ACC112 (cell line): ENCODE results near the gene MRPS16.

Experiments
- H2AFZ ChIP-seq: fragments of 200-600 bp; sonication (generic); one replicate; pipeline ENCODE4 v1.6.0; 2017; ENCODE audit warnings: antibody characterized with exemption, low read length; ENCODE audit not compliant: unreplicated experiment
- H3K27ac ChIP-seq: fragments of 200-600 bp; sonication (generic); 2 replicates; pipeline ENCODE4 v1.5.1; 2014; ENCODE audit warnings: low read depth, mild to moderate bottlenecking, antibody characterized with exemption, low read length, moderate library complexity
- H3K27me3 ChIP-seq: fragments of 200-600 bp; sonication (generic); 2 replicates; pipeline ENCODE4 v1.6.1; 2014; ENCODE audit warnings: mild to moderate bottlenecking, antibody characterized with exemption, low read length, moderate library complexity, mixed read lengths; ENCODE audit not compliant: insufficient read depth
- H3K36me3 ChIP-seq: fragments of 200-600 bp; sonication (generic); 2 replicates; pipeline ENCODE4 v1.6.1; 2016; ENCODE audit warnings: mild to moderate bottlenecking, antibody characterized with exemption, low read length, moderate library complexity, mixed read lengths; ENCODE audit not compliant: insufficient read depth
- H3K4me1 ChIP-seq: fragments of 200-600 bp; sonication (generic); one replicate; pipeline ENCODE4 v1.6.1; 2016; ENCODE audit warnings: low read length, mixed read lengths; ENCODE audit not compliant: insufficient read depth, unreplicated experiment, control insufficient read depth
- H3K4me3 ChIP-seq: fragments of 200-600 bp; sonication (generic); 2 replicates; pipeline ENCODE4 v1.5.1; 2014; ENCODE audit warnings: mild to moderate bottlenecking, low read depth, low read length
- H3K79me2 ChIP-seq: fragments of 200-600 bp; sonication (generic); one replicate; pipeline ENCODE4 v1.6.0; 2016; ENCODE audit warnings: low read length; ENCODE audit not compliant: control insufficient read depth, unreplicated experiment, insufficient read depth

Gene MRPS16

DNA sequence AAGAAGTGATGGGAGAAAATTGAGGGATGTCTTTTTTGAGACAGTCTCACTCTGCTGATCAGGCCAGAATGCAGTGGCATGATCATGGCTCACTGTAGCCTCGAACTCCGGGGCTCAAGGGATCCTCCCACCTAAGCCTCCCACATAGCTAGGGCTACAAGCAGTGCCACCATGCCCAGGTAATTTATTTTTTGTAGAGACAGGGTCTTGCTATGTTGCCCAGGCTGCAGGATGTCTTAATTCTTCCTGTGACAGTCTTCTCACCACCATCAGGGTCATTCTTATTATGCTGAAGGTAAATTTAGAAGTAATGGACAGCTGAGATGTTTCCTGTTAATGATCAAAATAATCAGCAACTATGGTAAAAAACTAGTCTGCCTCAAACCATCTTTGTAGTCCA is 12.5 kb downstream of the MRPS16 start:
- H3K4me3 ChIP-seq = no peak overlapping the region
- H3K79me2 ChIP-seq = peaks cover 22% of the 10 kb centered on the region
- H2AFZ ChIP-seq = no peak overlapping the region
- H3K27me3 ChIP-seq = no peaks in the 10 kb centered on the region
- peaks cover 12% of the 10 kb centered on the region for H3K4me1 ChIP-seq
- H3K36me3 ChIP-seq = peaks cover 29% of the 10 kb centered on the region
- no peak overlapping the region for H3K27ac ChIP-seq

- Histone ChIP-seq H3K36me3 (peaks cover 27% of the 10 kb centered on the region), H3K27me3 (no peaks in the 10 kb centered on the region), H3K4me1 (peaks cover 4% of the 10 kb centered on the region), H3K4me3 (no peak overlapping the region), H3K27ac (no peak overlapping the region), H2AFZ (no peak overlapping the region), H3K79me2 (peaks cover 13% of the 10 kb centered on the region)
These were observed 13.4 kb downstream of the MRPS16 start for GRCh38 chr10:73238990-73239566.

DNA sequence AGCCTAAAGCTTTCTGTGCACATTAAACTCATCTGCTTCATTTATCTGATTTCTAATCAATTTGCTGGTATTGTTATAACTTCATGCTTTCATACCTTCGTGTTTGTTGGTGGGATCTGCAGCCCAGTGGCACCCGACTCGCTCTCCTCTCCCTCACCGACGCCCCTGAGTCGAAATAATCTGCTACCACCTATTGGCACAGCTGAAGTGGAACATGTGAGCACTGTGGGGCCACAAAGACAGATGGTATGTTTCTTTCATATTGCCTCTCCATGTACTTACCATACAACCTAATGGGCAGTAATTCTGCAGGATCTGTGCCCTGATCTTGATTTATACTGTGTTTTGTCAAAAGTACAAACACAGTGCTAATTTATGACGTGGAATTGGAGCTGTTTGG is 17.7 kb downstream of the MRPS16 start:
- H3K36me3 ChIP-seq = peaks cover 13% of the 10 kb centered on the region; the same call in 1 of the 2 replicates
- H3K4me3 ChIP-seq = no peak overlapping the region
- H3K79me2 ChIP-seq = no peaks in the 10 kb centered on the region
- no peaks in the 10 kb centered on the region for H3K4me1 ChIP-seq
- no peak overlapping the region for H2AFZ ChIP-seq
- no peaks in the 10 kb centered on the region for H3K27me3 ChIP-seq
- H3K27ac ChIP-seq = no peak overlapping the region

GRCh38 chr10:73233883-73234282 is 18.6 kb downstream of the MRPS16 start:
- Histone ChIP-seq H3K79me2 (no peaks in the 10 kb centered on the region), H3K27me3 (no peaks in the 10 kb centered on the region), H3K36me3 (0 out of 2 replicates have a peak, but pooled peaks cover 10% of the 10 kb centered on the region), H2AFZ (no peak overlapping the region), H3K27ac (no peak overlapping the region), H3K4me1 (no peaks in the 10 kb centered on the region), H3K4me3 (no peak overlapping the region)

DNA sequence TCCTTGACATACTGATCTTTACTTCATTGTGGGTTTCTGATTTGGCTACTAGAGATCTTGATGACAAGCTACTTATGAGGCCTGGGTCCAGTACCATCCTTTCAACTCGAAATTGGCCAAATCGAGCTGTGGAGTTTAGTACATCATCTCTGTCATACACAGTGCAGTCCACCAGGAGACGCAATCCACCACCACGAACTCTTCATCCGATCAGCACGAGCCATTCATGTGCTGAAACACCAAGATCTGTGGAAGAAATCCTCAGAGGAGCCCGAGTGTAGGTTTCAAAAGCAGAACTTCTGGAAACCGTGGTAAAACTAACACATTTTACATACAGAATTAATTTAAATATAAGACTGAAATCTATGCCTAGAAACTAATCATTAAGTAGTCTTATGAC is 19.6 kb downstream of the MRPS16 start:
- no peak overlapping the region for H2AFZ ChIP-seq
- H3K27ac ChIP-seq = no peak overlapping the region
- no peaks in the 10 kb centered on the region for H3K27me3 ChIP-seq
- no peaks in the 10 kb centered on the region for H3K4me1 ChIP-seq
- no peak overlapping the region for H3K4me3 ChIP-seq
- H3K36me3 ChIP-seq = 0 out of 2 replicates have a peak, but pooled peaks cover 8% of the 10 kb centered on the region
- no peaks in the 10 kb centered on the region for H3K79me2 ChIP-seq

GRCh38 chr10:73229567-73229966 is 22.9 kb downstream of the MRPS16 start:
- Histone ChIP-seq H3K4me3 (no peak overlapping the region), H3K27me3 (no peaks in the 10 kb centered on the region), H3K79me2 (no peaks in the 10 kb centered on the region), H3K27ac (no peak overlapping the region), H2AFZ (no peak overlapping the region), H3K4me1 (no peaks in the 10 kb centered on the region), H3K36me3 (peaks cover 11% of the 10 kb centered on the region; the same call in 1 of the 2 replicates)

GRCh38 chr10:73228247-73228646 is 24.2 kb downstream of the MRPS16 start:
- H2AFZ ChIP-seq = no peak overlapping the region
- peaks cover 11% of the 10 kb centered on the region; the same call in 1 of the 2 replicates for H3K36me3 ChIP-seq
- H3K27me3 ChIP-seq = no peaks in the 10 kb centered on the region
- H3K79me2 ChIP-seq = no peaks in the 10 kb centered on the region
- no peak overlapping the region for H3K27ac ChIP-seq
- H3K4me1 ChIP-seq = no peaks in the 10 kb centered on the region
- H3K4me3 ChIP-seq = no peak overlapping the region

- Histone ChIP-seq H3K36me3 (peaks cover 11% of the 10 kb centered on the region; the same call in 1 of the 2 replicates), H3K4me3 (no peak overlapping the region), H3K27me3 (no peaks in the 10 kb centered on the region), H3K27ac (no peak overlapping the region), H3K4me1 (no peaks in the 10 kb centered on the region), H3K79me2 (no peaks in the 10 kb centered on the region), H2AFZ (no peak overlapping the region)
These were observed 25.8 kb downstream of the MRPS16 start for GRCh38 chr10:73226663-73227062.

DNA sequence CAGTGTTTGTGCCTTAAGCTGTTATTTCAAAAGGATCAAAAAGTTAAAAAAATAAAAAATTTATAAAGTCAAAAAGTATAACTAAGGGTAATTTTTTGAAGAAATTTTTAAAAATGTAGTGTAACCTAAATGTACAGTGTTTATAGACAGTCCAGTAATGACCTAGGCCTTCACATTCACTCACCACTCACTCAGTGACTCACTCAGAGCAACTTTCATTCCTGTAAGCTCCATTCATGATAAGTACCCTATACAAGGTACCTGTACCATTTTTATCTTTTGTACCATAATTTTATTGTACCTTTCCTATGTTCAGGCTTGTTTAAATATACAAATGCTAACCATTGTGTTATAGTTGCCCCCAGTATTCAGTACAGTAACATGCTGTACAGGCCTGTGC is 26.9 kb downstream of the MRPS16 start:
- no peaks in the 10 kb centered on the region for H3K79me2 ChIP-seq
- H3K36me3 ChIP-seq = peaks cover 10% of the 10 kb centered on the region; the same call in 1 of the 2 replicates
- no peak overlapping the region for H2AFZ ChIP-seq
- no peaks in the 10 kb centered on the region for H3K27me3 ChIP-seq
- no peak overlapping the region for H3K27ac ChIP-seq
- no peaks in the 10 kb centered on the region for H3K4me1 ChIP-seq
- H3K4me3 ChIP-seq = no peak overlapping the region

DNA sequence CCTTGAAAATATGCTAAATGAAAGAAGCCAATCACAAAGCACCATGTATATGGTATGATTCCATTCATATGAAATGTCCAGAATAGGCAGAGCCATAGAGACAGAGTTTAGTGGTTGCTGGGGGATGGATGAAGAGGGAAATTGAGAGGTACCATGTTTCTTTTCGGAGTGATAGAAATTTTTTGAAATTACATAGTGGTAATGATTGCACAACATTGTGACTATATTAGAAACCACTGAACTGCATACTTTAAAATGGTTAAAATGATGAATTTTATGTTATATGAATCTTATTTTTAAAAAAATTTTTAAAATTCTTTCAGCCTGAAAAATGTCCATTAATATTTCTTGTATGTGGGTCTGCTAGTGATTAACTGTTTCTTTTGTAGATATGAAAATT is 31.5 kb downstream of the MRPS16 start:
- Histone ChIP-seq H3K27me3 (no peaks in the 10 kb centered on the region), H3K4me1 (peaks cover 8% of the 10 kb centered on the region), H3K36me3 (peaks cover 17% of the 10 kb centered on the region), H2AFZ (no peak overlapping the region), H3K79me2 (no peaks in the 10 kb centered on the region), H3K27ac (no peak overlapping the region), H3K4me3 (no peak overlapping the region)

GRCh38 chr10:73219384-73219783 is 33.1 kb downstream of the MRPS16 start:
- Histone ChIP-seq H3K27me3 (no peaks in the 10 kb centered on the region), H3K4me1 (peaks cover 8% of the 10 kb centered on the region), H3K4me3 (no peak overlapping the region), H3K27ac (no peak overlapping the region), H2AFZ (no peak overlapping the region), H3K36me3 (peaks cover 19% of the 10 kb centered on the region), H3K79me2 (no peaks in the 10 kb centered on the region)
